ENCODE data around the gene MTUS2.

MTUS2 gene

GRCh38 chr13:29459813-29460355 is 639.7 kb downstream of the MTUS2 start:
- H3K27me3 ChIP-seq (ENCODE audit: control insufficient read depth in 1 of 2, insufficient read depth in 2 of 2, low read length in 2 of 2) = no peaks in the 10 kb centered on the region
- no peak overlapping the region for H3K9ac ChIP-seq (ENCODE audit: low read length in 2 of 2)
- H3K9me3 ChIP-seq (ENCODE audit: control insufficient read depth in 2 of 2, low read length in 2 of 2) = no peaks in the 10 kb centered on the region
- H3K36me3 ChIP-seq (ENCODE audit: control insufficient read depth in 2 of 2, insufficient read depth in 2 of 2, low read length in 2 of 2) = no peaks in the 10 kb centered on the region
- H3K4me1 ChIP-seq (ENCODE audit: control insufficient read depth, insufficient read depth, low read length) = peaks cover 5% of the 10 kb centered on the region
- no peak overlapping the region for H3K4me3 ChIP-seq (ENCODE audit: low read length in 2 of 2)
- no peak overlapping the region for H3K27ac ChIP-seq (ENCODE audit: low read length)

GRCh38 chr13:29464105-29464679 is 644.1 kb downstream of the MTUS2 start:
- no peak overlapping the region for H3K27ac ChIP-seq (ENCODE audit: low read length)
- H3K9me3 ChIP-seq (ENCODE audit: control insufficient read depth in 2 of 2, low read length in 2 of 2) = no peaks in the 10 kb centered on the region
- no peaks in the 10 kb centered on the region for H3K27me3 ChIP-seq (ENCODE audit: control insufficient read depth in 1 of 2, insufficient read depth in 2 of 2, low read length in 2 of 2)
- no peak overlapping the region for H3K4me3 ChIP-seq (ENCODE audit: low read length in 2 of 2)
- H3K4me1 ChIP-seq (ENCODE audit: control insufficient read depth, insufficient read depth, low read length) = peaks cover 12% of the 10 kb centered on the region
- H3K36me3 ChIP-seq (ENCODE audit: control insufficient read depth in 2 of 2, insufficient read depth in 2 of 2, low read length in 2 of 2) = no peaks in the 10 kb centered on the region
- no peak overlapping the region for H3K9ac ChIP-seq (ENCODE audit: low read length in 2 of 2)

GRCh38 chr13:29465741-29466293 is 645.7 kb downstream of the MTUS2 start:
- no peaks in the 10 kb centered on the region for H3K9me3 ChIP-seq (ENCODE audit: control insufficient read depth in 2 of 2, low read length in 2 of 2)

GRCh38 chr13:29471551-29471950 is 651.4 kb downstream of the MTUS2 start:
- Histone ChIP-seq H3K4me1 (ENCODE audit: control insufficient read depth, insufficient read depth, low read length) (no peaks in the 10 kb centered on the region), H3K9me3 (ENCODE audit: control insufficient read depth in 2 of 2, low read length in 2 of 2) (no peaks in the 10 kb centered on the region)

More at GRCh38 chr13:29465741-29466293, 645.7 kb downstream of the MTUS2 start:
- Histone ChIP-seq H3K4me1 (ENCODE audit: control insufficient read depth, insufficient read depth, low read length) (peaks cover 12% of the 10 kb centered on the region), H3K27ac (ENCODE audit: low read length) (no peak overlapping the region), H3K9ac (ENCODE audit: low read length in 2 of 2) (no peak overlapping the region), H3K27me3 (ENCODE audit: control insufficient read depth in 1 of 2, insufficient read depth in 2 of 2, low read length in 2 of 2) (no peaks in the 10 kb centered on the region), H3K4me3 (ENCODE audit: low read length in 2 of 2) (peak overlapping the region in 1 of 2 donors; percentile 35), H3K36me3 (ENCODE audit: control insufficient read depth in 2 of 2, insufficient read depth in 2 of 2, low read length in 2 of 2) (no peaks in the 10 kb centered on the region)

GRCh38 chr13:29472332-29472961 is 652.3 kb downstream of the MTUS2 start:
- Histone ChIP-seq H3K4me3 (ENCODE audit: low read length in 2 of 2) (no peak overlapping the region), H3K36me3 (ENCODE audit: control insufficient read depth in 2 of 2, insufficient read depth in 2 of 2, low read length in 2 of 2) (no peaks in the 10 kb centered on the region), H3K9ac (ENCODE audit: low read length in 2 of 2) (no peak overlapping the region), H3K27me3 (ENCODE audit: control insufficient read depth in 1 of 2, insufficient read depth in 2 of 2, low read length in 2 of 2) (no peaks in the 10 kb centered on the region), H3K27ac (ENCODE audit: low read length) (no peak overlapping the region), H3K4me1 (ENCODE audit: control insufficient read depth, insufficient read depth, low read length) (no peaks in the 10 kb centered on the region), H3K9me3 (ENCODE audit: control insufficient read depth in 2 of 2, low read length in 2 of 2) (no peaks in the 10 kb centered on the region)

More at GRCh38 chr13:29471551-29471950, 651.4 kb downstream of the MTUS2 start:
- Histone ChIP-seq H3K27ac (ENCODE audit: low read length) (no peak overlapping the region), H3K36me3 (ENCODE audit: control insufficient read depth in 2 of 2, insufficient read depth in 2 of 2, low read length in 2 of 2) (no peaks in the 10 kb centered on the region), H3K27me3 (ENCODE audit: control insufficient read depth in 1 of 2, insufficient read depth in 2 of 2, low read length in 2 of 2) (no peaks in the 10 kb centered on the region), H3K9ac (ENCODE audit: low read length in 2 of 2) (no peak overlapping the region), H3K4me3 (ENCODE audit: low read length in 2 of 2) (no peak overlapping the region)

- Histone ChIP-seq H3K27me3 (ENCODE audit: control insufficient read depth in 1 of 2, insufficient read depth in 2 of 2, low read length in 2 of 2) (no peaks in the 10 kb centered on the region), H3K27ac (ENCODE audit: low read length) (no peak overlapping the region), H3K4me1 (ENCODE audit: control insufficient read depth, insufficient read depth, low read length) (no peaks in the 10 kb centered on the region), H3K4me3 (ENCODE audit: low read length in 2 of 2) (no peak overlapping the region), H3K9me3 (ENCODE audit: control insufficient read depth in 2 of 2, low read length in 2 of 2) (no peaks in the 10 kb centered on the region), H3K9ac (ENCODE audit: low read length in 2 of 2) (no peak overlapping the region), H3K36me3 (ENCODE audit: control insufficient read depth in 2 of 2, insufficient read depth in 2 of 2, low read length in 2 of 2) (no peaks in the 10 kb centered on the region)
Measured at GRCh38 chr13:29473166-29473565, 653.0 kb downstream of the MTUS2 start.

- Histone ChIP-seq H3K36me3 (ENCODE audit: control insufficient read depth in 2 of 2, insufficient read depth in 2 of 2, low read length in 2 of 2) (no peaks in the 10 kb centered on the region), H3K4me3 (ENCODE audit: low read length in 2 of 2) (no peak overlapping the region), H3K9ac (ENCODE audit: low read length in 2 of 2) (no peak overlapping the region), H3K27ac (ENCODE audit: low read length) (no peak overlapping the region), H3K27me3 (ENCODE audit: control insufficient read depth in 1 of 2, insufficient read depth in 2 of 2, low read length in 2 of 2) (no peaks in the 10 kb centered on the region), H3K4me1 (ENCODE audit: control insufficient read depth, insufficient read depth, low read length) (no peaks in the 10 kb centered on the region), H3K9me3 (ENCODE audit: control insufficient read depth in 2 of 2, low read length in 2 of 2) (no peaks in the 10 kb centered on the region)
Measured at GRCh38 chr13:29474991-29475390, 654.9 kb downstream of the MTUS2 start.

- Histone ChIP-seq H3K27me3 (ENCODE audit: control insufficient read depth in 1 of 2, insufficient read depth in 2 of 2, low read length in 2 of 2) (no peaks in the 10 kb centered on the region), H3K27ac (ENCODE audit: low read length) (no peak overlapping the region), H3K4me1 (ENCODE audit: control insufficient read depth, insufficient read depth, low read length) (peaks cover 3% of the 10 kb centered on the region), H3K4me3 (ENCODE audit: low read length in 2 of 2) (no peak overlapping the region), H3K36me3 (ENCODE audit: control insufficient read depth in 2 of 2, insufficient read depth in 2 of 2, low read length in 2 of 2) (no peaks in the 10 kb centered on the region), H3K9ac (ENCODE audit: low read length in 2 of 2) (no peak overlapping the region), H3K9me3 (ENCODE audit: control insufficient read depth in 2 of 2, low read length in 2 of 2) (no peaks in the 10 kb centered on the region)
Measured at GRCh38 chr13:29476046-29476445, 655.9 kb downstream of the MTUS2 start.

- Histone ChIP-seq H3K9me3 (ENCODE audit: control insufficient read depth in 2 of 2, low read length in 2 of 2) (no peaks in the 10 kb centered on the region), H3K4me3 (ENCODE audit: low read length in 2 of 2) (no peak overlapping the region), H3K9ac (ENCODE audit: low read length in 2 of 2) (no peak overlapping the region), H3K27ac (ENCODE audit: low read length) (no peak overlapping the region), H3K4me1 (ENCODE audit: control insufficient read depth, insufficient read depth, low read length) (peaks cover 5% of the 10 kb centered on the region), H3K36me3 (ENCODE audit: control insufficient read depth in 2 of 2, insufficient read depth in 2 of 2, low read length in 2 of 2) (peaks cover 0 to 2% of the 10 kb centered on the region in 2 donors), H3K27me3 (ENCODE audit: control insufficient read depth in 1 of 2, insufficient read depth in 2 of 2, low read length in 2 of 2) (no peaks in the 10 kb centered on the region)
Measured at GRCh38 chr13:29479716-29480492, 659.8 kb downstream of the MTUS2 start.

GRCh38 chr13:29480893-29481525 is 660.9 kb downstream of the MTUS2 start:
- H3K27me3 ChIP-seq (ENCODE audit: control insufficient read depth in 1 of 2, insufficient read depth in 2 of 2, low read length in 2 of 2) = no peaks in the 10 kb centered on the region
- H3K9me3 ChIP-seq (ENCODE audit: control insufficient read depth in 2 of 2, low read length in 2 of 2) = no peaks in the 10 kb centered on the region
- H3K9ac ChIP-seq (ENCODE audit: low read length in 2 of 2) = no peak overlapping the region
- peaks cover 5% of the 10 kb centered on the region for H3K4me1 ChIP-seq (ENCODE audit: control insufficient read depth, insufficient read depth, low read length)
- H3K27ac ChIP-seq (ENCODE audit: low read length) = no peak overlapping the region
- peaks cover 0 to 2% of the 10 kb centered on the region in 2 donors for H3K36me3 ChIP-seq (ENCODE audit: control insufficient read depth in 2 of 2, insufficient read depth in 2 of 2, low read length in 2 of 2)
- no peak overlapping the region for H3K4me3 ChIP-seq (ENCODE audit: low read length in 2 of 2)

Data from stomach smooth muscle (tissue), 2 donors.